GM18861 (cell line): ENCODE results near the gene RPS29.
"Not testable (repeated sequence)": the region's sequence is repeated elsewhere in the genome, so short reads cannot be mapped to it uniquely, and the experiment has no call there.

Experiments used
- ATAC-seq: cut with Tn5 transposase; IDR thresholded peaks from one replicate; pipeline ENCODE4 v1.9.1; 2021; ENCODE audit not compliant: unreplicated experiment

RPS29 gene

GRCh38 chr14:49598485-49599300 lies 12.5 kb upstream of the RPS29 start, which contains the start of gene LRR1:
Gene LRR1 (plus strand): TSS chr14:49598940. CDS start chr14:49599021, 81 bp downstream.
- peak; percentile 43 for ATAC-seq

DNA sequence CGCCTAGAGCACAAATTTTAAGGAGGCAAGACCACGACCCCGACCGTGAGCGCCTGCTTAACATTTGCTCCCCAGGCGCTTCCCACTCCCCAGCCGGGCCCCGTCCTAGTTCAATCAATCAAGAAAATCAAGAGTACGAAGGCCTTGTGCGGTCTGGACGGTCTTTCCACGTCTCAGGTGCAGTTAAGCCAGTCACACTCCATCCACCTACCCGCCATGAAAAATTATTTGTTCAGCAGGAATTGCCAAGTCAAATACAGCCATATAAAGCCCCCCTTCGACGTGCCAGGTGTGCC lies 12.0 kb upstream of the RPS29 start:
- no peak for ATAC-seq

GRCh38 chr14:49594347-49595091 lies 8.3 kb upstream of the RPS29 start:
- ATAC-seq, result peak; percentile 25

DNA sequence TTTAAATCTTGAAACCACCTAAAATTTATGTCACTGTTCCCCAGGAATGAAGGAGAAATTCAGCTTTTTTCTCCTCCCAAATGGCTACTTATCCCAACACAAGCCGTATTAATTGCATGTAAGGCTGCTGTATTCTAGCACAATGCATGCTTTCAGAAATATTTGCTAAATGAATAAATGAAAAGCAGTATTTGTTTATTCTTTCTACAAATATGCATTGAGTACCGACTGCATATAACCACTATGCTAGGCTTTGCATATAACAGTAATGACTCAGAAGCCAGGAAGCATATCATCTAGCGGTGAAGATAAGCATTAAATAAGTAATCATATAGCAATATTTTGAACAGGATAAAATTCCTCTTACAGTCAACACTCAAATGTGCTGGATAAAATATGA lies 6.8 kb upstream of the RPS29 start:
- no peak for ATAC-seq

DNA sequence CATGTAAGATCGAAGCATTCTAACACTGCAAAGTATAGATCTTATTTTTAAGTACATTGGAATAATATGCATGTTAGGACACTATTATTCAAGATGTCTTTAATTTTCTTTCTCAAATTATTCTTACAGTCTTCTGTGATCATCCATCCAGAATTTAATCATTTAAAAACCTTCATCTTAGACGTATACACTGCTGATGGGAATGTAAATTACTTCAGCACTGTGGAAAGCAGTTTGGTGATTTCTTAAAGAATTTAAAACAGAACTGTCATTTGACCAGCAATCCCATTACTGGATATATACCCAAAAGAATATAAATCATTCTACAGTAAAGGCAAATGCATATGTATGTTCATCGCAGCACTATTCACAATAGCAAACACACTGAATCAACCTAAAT lies 3.2 kb upstream of the RPS29 start:
- ATAC-seq, result no peak

DNA sequence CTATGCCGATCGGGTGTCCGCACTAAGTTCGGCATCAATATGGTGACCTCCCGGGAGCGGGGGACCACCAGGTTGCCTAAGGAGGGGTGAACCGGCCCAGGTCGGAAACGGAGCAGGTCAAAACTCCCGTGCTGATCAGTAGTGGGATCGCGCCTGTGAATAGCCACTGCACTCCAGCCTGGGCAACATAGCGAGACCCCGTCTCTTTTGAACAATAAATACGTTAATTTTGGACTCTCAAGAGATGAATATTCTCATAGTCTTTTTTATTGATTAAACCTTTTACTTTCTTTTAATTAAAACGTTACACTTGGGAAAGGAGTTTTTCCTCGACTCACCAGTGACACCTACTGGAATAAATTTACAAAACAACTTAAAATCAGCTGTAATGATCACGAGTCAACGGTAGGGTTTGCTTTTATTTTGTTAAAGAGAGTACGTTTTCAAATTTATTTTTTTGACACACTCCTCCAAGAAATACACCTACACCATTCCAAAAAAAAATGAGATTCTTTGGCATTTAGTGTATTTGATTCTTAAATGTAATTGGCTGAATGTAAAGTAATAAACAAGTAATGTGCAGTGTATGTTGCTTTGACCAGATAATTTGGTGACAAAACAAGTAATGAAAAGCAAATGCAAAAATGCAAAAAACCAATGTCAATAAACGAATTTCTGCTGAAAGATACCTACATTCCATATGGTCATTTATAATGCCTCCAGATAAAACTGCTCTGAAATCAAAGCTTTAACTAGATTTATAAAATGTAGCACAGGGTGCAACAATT lies 687 bp upstream of the RPS29 start:
- ATAC-seq, result peak; percentile 30

DNA sequence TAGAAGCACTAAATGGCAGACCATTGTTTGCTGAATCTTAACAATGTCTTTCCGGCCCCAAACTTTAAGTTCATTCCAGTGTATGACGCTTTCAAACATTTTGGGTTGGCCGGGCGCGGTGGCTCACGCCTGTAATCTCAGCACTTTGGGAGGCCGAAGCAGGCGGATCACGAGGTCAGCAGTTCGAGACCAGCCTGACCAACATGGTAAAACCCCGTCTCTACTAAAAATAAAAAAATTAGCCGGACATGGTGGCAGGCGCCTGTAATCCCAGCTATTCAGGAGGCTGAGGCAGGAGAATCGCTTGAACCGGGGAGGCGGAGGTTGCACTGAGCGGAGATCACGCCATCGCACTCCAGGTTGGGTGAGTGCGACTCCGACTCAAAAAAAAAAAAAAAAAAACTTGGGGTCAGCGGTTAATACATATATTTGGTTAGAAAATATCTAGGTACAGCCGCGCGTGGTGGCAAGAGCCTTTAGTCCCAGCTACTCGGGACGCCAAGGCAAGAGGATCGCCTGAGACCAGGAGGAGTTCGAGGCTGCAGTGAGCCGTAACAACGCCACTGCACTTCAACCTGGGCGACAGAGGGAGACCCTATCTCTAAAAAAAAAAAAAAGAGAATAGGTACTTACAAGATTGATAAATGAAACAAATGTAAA lies 1.1 kb downstream of the RPS29 start:
- not testable (repeated sequence) for ATAC-seq

DNA sequence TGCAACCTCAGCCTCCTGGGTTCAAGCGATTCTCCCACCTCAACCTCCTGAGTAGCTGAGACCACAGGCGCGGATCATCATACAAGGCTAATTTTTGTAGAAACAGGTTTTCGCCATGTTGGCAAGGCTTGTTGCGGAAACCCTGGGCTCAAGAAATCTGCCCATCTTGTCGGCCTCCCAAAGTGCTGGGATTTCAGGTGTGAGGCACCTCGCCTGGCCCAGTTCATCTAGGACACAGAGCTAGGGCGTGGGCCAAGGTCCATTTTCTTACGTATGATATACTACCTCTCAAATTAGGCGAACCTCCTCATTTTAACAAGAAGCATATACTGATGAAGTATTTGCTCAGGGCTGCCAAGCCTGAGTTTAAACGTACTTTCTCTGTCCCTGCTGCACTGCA lies 2.1 kb downstream of the RPS29 start:
- ATAC-seq, result no peak

DNA sequence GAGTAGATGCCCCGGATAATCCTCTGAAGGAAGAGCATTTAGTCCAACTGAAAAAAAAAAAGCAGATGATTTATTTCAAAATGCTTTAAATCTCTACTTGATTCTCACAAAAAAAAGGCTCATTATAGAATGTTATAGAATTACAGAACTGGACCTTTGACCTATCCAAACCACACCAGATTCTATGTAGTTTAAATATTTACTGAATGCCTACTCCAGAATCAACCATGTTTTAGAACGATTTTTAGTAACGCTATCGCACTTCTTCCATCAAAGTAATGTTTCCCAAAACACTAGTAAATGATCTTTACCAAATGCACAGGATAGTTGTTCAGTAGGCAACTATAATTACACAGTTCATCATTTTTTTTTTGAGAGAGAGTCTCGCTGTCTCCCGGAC lies 2.6 kb downstream of the RPS29 start:
- no peak for ATAC-seq

DNA sequence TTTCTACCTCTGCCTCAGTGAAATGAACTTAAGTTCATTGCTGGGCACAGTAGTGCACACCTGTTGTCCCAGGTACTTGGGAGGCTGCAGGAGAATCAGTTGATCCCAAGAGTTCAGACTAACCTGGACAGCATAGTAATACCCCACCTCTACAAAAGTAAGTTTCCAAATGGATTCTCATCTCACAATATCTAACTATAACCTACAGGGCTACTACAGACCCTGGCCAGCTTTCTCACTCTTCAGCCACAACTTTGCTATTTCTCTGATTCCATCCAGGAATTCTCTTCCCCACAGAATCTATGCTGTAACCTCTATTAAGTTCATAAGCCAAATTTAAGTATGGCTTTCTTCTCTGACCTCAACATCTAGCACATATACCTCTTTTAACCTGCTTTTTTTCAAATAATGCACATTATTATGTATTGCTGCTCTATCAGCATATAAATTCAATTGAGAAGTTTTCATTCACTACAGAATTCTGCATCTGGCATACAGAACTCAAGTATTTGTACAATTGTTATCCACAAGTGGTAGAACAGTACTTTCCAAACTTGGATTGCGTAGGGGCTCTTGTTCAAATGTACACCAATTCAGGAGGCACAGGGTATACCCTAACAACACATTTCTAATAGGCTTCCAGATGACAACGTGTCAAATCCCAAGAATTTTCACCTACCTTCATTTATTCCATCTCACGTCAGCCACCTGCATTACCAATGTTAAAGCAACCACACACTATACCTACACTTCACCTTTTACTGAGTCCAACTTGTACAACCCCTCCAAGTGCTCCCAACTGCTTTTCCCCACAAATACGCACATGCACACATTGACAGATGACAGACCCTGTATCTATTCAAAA lies 3.8 kb downstream of the RPS29 start:
- no peak for ATAC-seq

DNA sequence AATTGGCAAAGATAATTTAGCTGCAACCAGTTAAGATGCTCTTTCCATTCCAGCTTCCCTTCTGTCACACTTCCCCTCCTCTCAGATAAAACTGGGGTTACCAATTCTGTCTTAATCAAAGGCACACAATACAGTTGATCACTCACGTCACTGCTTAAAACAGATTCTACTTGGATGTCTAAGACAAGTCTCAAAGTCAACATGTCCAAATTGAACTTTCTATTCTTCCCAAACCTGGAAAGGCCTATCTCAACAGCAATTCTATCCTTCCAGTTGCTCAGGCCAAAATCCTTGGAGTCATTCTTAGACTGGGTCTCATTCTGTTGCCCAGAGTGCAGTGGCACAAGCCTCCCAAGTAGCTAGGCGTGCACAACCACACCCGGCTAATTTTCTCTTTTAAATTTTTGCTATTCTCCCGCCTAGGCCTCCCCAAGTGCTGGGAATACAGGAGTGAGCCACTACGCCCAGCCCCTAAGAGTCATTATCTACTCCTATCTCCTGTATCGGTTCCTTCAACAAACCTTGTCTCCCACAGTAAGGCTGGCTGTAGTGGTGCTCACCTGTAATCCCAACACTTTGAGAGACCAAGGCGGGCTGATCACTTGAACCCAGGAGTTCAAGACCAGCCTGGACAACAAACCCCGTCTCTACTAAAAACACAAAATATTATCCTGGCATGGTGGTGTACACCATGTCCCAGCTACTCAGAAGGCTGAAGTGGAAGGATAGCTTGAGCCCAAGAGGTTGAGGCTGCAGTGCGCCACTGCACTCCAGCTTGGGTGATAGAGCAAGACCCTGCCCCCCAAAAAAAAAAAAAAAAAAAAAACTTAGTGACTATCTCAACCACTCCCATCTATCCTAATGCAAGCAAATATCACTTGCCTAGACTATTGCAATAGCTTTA lies 4.7 kb downstream of the RPS29 start:
- ATAC-seq, result no peak

DNA sequence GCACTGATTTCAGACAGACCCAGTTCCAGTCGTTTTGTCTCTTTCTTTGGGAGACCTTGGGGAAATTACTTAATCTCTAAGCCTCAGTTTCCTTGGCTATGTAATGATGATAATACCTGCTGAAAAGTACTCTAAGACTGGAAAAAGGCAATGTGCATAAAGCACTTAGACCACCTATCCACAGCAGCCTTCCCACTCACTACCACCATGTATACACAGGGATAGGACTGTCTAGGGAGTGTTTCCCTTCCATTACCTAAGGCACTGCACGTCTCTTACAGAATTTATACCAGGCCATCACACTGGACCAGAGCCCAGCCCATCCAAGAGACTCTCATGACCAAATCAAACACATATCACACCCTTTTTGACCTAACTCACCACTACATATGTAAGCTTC lies 6.3 kb downstream of the RPS29 start:
- no peak for ATAC-seq

DNA sequence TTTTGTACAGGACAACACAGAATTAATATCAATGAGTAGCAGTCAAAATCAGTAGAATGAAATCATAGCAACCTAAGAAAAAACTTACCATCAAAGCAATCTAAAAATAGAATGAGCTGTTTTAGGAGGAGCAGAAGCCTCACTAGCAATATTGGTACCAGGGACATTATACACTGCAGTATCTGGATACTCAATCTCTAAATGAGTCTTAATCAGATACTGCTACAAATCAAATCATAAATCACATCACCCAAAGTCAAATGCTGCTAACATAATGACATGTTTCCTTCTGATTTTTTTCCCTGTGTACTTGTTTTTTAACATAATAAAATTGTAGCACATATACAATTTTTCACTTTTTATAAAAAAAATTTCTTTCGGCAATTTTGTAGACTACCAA lies 8.0 kb downstream of the RPS29 start:
- ATAC-seq, result no peak

- ATAC-seq, result no peak
These were observed 12.1 kb downstream of the RPS29 start for GRCh38 chr14:49574038-49574437.

DNA sequence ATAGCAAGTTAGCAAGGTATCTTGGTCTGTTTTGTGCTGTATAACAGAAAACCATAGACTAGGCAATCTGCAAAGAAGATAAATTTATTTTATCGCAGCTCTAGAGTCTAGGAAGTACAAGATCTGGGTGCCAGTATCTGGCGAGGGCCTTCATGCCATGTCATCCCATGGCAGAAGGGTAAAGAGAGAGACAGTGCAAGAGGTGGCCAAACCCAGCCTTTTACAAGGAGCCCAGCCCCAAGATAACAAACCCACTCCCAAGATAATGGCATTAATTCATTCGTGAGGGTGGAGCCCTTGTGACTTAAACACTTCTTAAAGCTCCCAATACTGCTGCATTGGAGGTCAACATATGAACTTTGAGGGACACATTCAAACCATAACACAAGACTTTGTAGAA lies 16.9 kb downstream of the RPS29 start:
- no peak for ATAC-seq

DNA sequence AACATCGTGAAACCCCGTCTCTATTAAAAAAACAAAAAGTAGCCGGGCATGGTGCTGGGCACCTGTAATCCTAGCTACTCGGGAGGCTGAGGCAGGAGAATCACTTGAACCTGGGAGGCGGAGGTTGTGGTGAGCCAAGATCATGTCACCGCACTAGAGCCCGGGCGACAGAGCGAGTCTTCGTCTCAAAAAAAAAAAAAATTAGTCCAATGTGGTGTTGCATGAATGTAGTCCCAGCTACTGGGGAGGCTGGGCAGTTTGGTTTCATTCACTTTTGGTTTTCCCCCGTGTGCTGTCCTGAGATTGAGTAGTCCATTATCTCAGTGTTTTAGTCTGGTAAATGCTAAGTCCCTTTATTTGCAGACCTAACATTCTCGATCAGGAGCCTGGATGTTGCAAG lies 19.5 kb downstream of the RPS29 start:
- ATAC-seq, result no peak

DNA sequence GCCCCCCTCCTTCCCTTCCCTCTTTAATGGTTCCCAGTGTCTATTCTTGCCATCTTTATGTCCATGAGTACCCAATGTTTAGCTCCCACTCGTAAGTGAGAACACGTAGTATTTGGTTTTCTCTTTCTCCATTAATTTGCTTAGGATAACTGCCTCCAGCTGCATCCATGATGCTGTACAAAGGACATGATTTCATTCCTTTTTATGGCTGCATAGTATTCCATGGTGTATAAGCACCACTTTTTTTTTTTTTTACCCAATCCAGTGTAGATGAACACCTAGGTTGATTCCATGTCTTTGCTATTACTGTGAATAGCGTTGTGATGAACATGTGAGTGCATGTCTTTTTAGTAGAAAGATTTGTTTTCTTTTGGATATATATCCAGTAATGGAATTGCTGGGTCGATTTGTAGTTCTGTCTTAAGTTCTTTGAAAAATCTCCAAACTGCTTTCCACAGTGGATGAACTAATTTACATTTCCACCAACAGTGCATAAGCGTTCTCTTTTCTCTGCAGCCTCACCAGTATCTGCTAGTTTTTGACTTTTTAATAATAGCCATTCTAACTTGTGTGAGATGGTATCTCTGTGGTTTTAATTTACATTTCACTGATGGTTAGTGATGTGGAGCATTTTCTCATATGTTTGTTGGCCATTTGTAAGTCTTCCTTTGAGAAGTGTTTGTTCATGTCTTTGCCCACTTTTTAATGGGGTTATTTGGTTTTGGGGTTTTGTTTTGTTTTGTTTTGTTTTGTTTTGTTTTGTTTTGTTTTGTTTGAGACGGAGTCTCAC lies 26.0 kb downstream of the RPS29 start:
- no peak for ATAC-seq

- no peak for ATAC-seq
These were observed 32.3 kb downstream of the RPS29 start for GRCh38 chr14:49553892-49554291.

DNA sequence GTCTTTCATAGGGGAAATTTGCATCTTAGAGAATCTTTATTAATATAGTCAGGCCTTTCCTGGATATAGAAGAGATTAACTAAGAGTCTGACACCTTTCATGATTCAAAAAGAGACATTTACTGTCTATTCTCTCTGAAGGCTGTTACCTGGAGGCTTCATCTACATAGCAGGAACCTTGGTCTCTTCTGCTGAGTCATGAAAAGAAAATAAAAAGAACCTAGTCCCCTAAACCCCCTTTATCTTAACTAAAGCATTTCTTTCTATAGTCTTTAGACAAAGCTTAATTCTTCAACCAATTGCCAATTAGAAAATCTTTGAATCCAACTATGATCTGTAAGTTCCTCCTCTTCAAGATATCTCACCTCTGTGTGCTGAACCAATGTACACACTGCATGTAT lies 33.1 kb downstream of the RPS29 start:
- ATAC-seq, result no peak
